ENCODE data around the gene WDR44. TPM values are rescaled to one million over a fixed set of nuclear protein-coding genes. Genes with fewer than 3 reads are reported as not detected.

The WDR44 gene
- total RNA-seq, 4 donors from 2014 or later: 10.8 to 31.2 (median 15.0) TPM

- TF ChIP-seq POLR2AphosphoS5 (IDR thresholded peaks at IDR 0.05) (no peak), CTCF (IDR thresholded peaks at IDR 0.05) (no peak), POLR2A (IDR thresholded peaks at IDR 0.05) (no peak), EP300 (IDR thresholded peaks at IDR 0.05; ENCODE audit: low read depth) (no peak)
- DNase-seq: no peak
- Histone ChIP-seq H3K36me3 (no peaks in the 10 kb centered on the region), H3K27me3 (no peaks in the 10 kb centered on the region), H3K4me3 (no peak overlapping the region), H3K27ac (peak overlapping the region in 1 of 4 donors; percentile 92), H3K4me1 (no peaks in the 10 kb centered on the region), H3K9me3 (no peaks in the 10 kb centered on the region)
- 67% methylated on average over 3 of the region's 3 CpGs; no CpG with 5 or more reads in 1 of the 2 donors for WGBS, 2 donors (ENCODE audit: low coverage in 1 of 2)
- intact Hi-C loops (cut with DNase I; ENCODE audit: low total_unique reads) (no loop called here), in situ Hi-C loops (cut with MboI; ENCODE audit: low pct_ligation_motif_present in 1 of 4, low pct_unique_long_range_greater_than_20kb in 1 of 4, low sequenced_read_pairs in 3 of 4) (no loop called here)
Observed at GRCh38 chrX:118493653-118494297, 147.9 kb downstream of the WDR44 start.

DNA sequence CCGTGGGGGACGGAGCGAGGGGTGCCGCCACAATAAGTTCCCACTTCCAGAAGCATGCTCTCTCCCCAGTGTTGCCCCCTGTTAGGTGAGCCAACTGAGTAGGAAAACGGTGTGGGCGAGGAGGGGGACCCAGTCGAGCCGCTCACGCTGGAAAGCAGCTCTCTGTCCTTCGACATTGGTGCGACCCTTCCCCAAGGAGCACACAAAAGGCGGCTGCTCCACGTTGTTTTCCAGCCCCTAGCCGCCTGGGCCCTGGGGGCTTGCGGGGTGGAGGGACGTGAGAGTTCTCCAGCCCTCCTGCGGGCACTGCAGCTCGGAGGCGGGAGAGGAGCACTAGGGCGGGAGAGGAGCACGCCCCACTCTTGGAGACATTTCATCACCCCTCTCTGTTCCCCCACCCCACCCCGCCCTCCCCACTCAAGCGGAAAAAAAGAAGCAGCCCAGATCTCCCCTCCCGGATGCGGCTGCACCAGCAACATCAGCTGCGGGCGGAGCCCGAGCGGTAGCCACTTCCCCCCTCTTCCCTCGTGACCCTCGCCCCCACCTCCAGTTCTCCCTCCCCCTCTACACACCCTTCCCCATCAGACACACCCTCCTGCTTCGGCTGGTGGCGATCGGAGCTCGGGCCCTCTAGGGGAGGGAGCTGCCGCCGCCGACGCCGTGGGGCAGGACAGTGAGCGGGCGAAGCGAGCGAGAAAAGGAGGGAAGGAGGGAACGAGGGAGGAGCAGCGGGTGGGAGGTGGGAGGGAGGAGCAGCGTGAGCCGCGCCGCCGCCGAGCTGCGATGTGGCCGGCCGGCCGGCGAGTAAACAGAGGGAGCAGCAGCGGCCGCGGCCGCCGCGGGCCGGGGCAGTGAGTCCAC, 149.4 kb downstream of the WDR44 start, which contains the start of gene DOCK11:
Gene DOCK11 (plus strand): TSS at position 755 of the 861 bp plus-strand sequence. CDS start 157 bp downstream, outside the sequence.
- peak within 1 kb of the TSS; percentile 75 to 92 (median 84) for H3K27ac ChIP-seq
- no peaks in the 10 kb centered on the region for H3K9me3 ChIP-seq
- peak; percentile 75 for DNase-seq
- TF ChIP-seq EP300 (IDR thresholded peaks at IDR 0.05; ENCODE audit: low read depth): no peak
- peak; percentile 52 for TF ChIP-seq POLR2A (IDR thresholded peaks at IDR 0.05)
- peak; percentile 62 to 81 (median 66) for TF ChIP-seq POLR2AphosphoS5 (IDR thresholded peaks at IDR 0.05)
- TF ChIP-seq CTCF (IDR thresholded peaks at IDR 0.05): no peak
- H3K4me3 ChIP-seq: peak within 1 kb of the TSS; percentile 60 to 74 (median 62)
- no peaks in the 10 kb centered on the region for H3K4me1 ChIP-seq
- intact Hi-C loops (cut with DNase I; ENCODE audit: low total_unique reads) (no loop called here), in situ Hi-C loops (cut with MboI; ENCODE audit: low pct_ligation_motif_present in 1 of 4, low pct_unique_long_range_greater_than_20kb in 1 of 4, low sequenced_read_pairs in 3 of 4) (no loop called here)
- 58% methylated on average over 61 of the region's 64 CpGs; no CpG with 5 or more reads in 1 of the 2 donors for WGBS, 2 donors (ENCODE audit: low coverage in 1 of 2)
- H3K27me3 ChIP-seq: no peaks in the 10 kb centered on the region
- H3K36me3 ChIP-seq: no peaks in the 10 kb centered on the region

DNA sequence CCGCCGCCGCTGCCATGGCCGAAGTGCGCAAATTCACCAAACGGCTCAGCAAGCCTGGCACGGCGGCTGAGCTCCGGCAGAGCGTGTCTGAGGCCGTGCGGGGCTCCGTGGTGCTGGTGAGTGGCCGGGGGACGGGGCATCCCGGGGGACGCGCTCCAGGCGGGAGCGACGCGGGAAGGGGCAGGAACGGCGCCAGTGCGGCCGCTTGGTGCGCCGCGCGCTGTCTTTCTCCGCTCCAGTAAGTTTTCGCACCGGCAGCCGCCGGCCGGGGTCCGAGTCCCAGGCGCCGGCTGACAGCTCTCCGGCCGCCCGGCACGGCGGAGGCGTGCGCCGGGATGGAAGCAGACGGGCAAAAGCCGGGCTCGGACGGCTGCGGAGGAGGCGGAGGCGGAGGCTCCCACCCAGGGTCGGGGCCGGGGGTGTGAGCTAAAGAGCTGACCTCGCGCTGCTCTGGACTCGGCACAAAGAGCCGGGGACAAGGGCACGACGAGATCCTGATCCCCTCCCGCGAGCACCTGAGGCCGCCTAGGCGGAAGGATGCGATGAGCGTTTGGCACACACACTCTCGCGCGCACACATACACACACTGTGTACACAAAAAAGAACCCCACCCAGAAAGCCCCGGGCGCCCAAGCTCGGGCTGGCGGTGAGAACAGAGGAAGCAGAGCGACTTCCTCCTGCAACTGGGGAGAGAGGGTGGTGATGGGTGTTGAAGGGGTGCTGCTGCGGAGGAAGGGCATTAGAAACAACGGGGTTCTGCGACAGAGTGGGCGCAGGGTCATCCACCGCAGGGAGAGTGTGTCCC, 150.3 kb downstream of the WDR44 start:
- no peaks in the 10 kb centered on the region for H3K36me3 ChIP-seq
- 62% methylated on average over 81 of the region's 81 CpGs; no CpG with 5 or more reads in 1 of the 2 donors for WGBS, 2 donors (ENCODE audit: low coverage in 1 of 2)
- H3K27me3 ChIP-seq: no peaks in the 10 kb centered on the region
- H3K4me1 ChIP-seq: no peaks in the 10 kb centered on the region
- in situ Hi-C loops (cut with MboI; ENCODE audit: low pct_ligation_motif_present in 1 of 4, low pct_unique_long_range_greater_than_20kb in 1 of 4, low sequenced_read_pairs in 3 of 4): no loop called here
- DNase-seq: peak; percentile 62
- intact Hi-C loops (cut with DNase I; ENCODE audit: low total_unique reads): no loop called here
- peak; percentile 46 for TF ChIP-seq POLR2A (IDR thresholded peaks at IDR 0.05)
- no peak for TF ChIP-seq CTCF (IDR thresholded peaks at IDR 0.05)
- TF ChIP-seq EP300 (IDR thresholded peaks at IDR 0.05; ENCODE audit: low read depth): no peak
- peak in 1 of 3 donors; percentile 40 for TF ChIP-seq POLR2AphosphoS5 (IDR thresholded peaks at IDR 0.05)
- H3K9me3 ChIP-seq: no peaks in the 10 kb centered on the region
- peak overlapping the region; percentile 75 to 92 (median 84) for H3K27ac ChIP-seq
- peak overlapping the region; percentile 60 to 74 (median 62) for H3K4me3 ChIP-seq

Data from transverse colon (tissue), 4 donors.